ENCODE measurements around the gene MYO1D.

MYO1D gene

DNA sequence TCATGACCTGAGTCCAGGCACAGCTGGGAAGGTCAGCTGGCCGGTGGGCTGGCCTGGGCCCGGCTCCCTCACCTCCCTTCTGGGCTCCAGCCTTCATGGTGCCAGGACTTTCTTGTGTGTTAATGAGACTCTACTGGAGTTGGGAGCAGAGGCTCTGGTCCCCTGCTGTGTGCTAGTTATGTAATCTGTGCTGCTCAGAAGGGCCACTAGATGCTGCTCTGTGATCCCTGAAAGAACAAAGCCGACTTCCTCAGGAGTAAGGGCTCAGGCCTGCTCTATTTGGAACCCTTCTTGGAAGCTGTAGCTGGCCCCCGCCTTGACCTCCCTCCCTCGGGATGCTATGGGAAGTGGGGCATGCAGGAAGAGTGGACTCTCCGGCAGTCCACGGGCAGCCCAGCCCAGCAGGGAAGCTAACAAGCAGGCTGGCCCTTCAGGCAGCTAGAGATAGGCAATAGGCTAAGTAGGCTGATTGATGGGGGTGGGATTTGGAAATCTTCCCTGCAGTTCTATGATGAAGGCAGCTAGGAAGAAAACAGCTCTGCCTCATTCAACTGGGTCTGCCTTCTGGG is 393.4 kb downstream of the MYO1D start:
- H3K4me3 ChIP-seq (ENCODE audit: low read depth, low read length) = no peak overlapping the region
- no peak for DNase-seq (ENCODE audit: low read depth)
- TF ChIP-seq, protein P1, sequence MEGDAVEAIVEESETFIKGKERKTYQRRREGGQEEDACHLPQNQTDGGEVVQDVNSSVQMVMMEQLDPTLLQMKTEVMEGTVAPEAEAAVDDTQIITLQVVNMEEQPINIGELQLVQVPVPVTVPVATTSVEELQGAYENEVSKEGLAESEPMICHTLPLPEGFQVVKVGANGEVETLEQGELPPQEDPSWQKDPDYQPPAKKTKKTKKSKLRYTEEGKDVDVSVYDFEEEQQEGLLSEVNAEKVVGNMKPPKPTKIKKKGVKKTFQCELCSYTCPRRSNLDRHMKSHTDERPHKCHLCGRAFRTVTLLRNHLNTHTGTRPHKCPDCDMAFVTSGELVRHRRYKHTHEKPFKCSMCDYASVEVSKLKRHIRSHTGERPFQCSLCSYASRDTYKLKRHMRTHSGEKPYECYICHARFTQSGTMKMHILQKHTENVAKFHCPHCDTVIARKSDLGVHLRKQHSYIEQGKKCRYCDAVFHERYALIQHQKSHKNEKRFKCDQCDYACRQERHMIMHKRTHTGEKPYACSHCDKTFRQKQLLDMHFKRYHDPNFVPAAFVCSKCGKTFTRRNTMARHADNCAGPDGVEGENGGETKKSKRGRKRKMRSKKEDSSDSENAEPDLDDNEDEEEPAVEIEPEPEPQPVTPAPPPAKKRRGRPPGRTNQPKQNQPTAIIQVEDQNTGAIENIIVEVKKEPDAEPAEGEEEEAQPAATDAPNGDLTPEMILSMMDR (IDR thresholded peaks at IDR 0.05; ENCODE audit: low read depth, low read length, missing control alignments) = peak; percentile 97

DNA sequence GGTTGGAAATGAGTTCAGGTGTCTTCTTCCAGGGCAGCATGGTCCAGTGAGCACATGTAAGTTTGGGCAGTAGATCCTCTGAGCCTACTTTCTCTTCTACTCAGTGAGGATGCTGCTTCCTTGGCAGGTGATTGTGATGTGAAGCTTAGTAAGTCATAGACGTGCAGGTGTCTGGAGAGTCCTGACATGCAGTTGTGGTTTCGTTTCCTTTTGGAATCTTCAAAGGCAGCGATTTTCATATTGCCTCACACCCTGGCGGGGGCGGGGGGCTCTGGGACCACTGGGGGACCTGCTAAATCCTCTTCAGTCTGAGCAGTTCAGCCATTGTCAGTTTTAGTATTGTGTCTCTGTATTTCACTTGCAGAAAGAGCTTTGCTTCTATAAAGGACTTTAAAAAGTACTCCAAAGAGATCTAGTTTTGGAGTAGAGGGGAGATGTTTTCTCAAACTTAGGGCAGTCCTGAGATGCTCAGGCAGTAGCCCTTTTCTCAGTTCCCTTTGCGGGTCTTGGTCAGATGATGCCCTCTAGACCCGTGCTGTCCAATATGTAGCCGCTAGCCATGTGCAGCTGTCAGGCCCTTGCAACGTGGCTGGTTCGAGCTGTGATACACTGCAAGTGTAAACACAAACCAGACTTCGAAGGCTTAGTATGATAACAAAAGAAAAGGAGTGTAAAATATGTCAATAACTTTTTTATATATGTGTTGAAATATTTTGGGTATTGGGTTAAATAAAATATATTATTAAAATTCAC is 394.2 kb downstream of the MYO1D start:
- TF ChIP-seq, protein P1 (IDR thresholded peaks at IDR 0.05; ENCODE audit: low read depth, low read length, missing control alignments) = no peak
- DNase-seq (ENCODE audit: low read depth) = no peak
- H3K4me3 ChIP-seq (ENCODE audit: low read depth, low read length) = no peak overlapping the region

- H3K4me3 ChIP-seq (ENCODE audit: low read depth, low read length) = no peak overlapping the region
- TF ChIP-seq, protein P1 (IDR thresholded peaks at IDR 0.05; ENCODE audit: low read depth, low read length, missing control alignments) = no peak
- no peak for DNase-seq (ENCODE audit: low read depth)
These were observed 395.7 kb downstream of the MYO1D start for GRCh38 chr17:32481193-32481592.

GRCh38 chr17:32479074-32479617 is 397.8 kb downstream of the MYO1D start:
- TF ChIP-seq, protein P1 (IDR thresholded peaks at IDR 0.05; ENCODE audit: low read depth, low read length, missing control alignments) = no peak
- DNase-seq (ENCODE audit: low read depth) = no peak
- no peak overlapping the region for H3K4me3 ChIP-seq (ENCODE audit: low read depth, low read length)

DNA sequence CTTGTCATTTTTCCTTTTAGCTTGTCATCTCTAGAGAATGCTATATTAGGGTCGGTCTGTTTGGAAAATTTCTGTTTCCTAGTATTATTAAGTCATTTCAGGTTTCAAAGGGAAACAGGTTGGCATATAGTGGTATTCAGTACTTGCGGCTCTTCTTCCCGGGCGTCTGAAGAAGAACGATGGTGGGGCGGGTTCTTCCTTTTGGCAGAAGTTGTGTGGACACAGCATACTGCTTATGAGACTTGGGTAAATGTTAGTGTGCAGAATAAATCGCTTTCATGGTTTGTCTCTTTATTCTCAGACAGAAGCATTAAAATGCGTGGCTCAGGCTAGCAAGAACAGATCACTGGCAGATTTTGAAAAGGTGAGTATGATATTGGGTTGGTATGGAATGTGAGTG is 399.7 kb downstream of the MYO1D start:
- TF ChIP-seq, protein P1 (IDR thresholded peaks at IDR 0.05; ENCODE audit: low read depth, low read length, missing control alignments) = no peak
- DNase-seq (ENCODE audit: low read depth) = no peak
- H3K4me3 ChIP-seq (ENCODE audit: low read depth, low read length) = no peak overlapping the region

DNA sequence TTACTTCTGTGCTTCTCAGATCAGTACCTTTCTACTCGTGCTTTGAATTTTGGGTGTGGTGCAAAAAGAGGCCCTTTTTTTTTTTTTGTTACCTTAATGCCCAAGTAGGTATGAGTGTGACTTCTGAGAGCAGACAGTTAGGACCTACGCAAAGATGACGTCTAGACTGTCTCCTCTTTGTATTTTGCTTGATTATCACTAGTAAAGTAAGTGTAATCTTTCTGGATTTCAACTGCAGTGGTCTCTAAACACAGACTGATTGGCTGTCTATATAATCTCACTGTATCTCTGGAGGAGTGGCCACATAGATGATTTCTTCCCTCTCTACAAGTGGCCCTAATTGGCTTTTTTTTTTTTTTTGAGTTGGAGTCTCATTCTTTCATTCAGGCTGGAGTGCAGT is 401.7 kb downstream of the MYO1D start:
- TF ChIP-seq, protein P1 (IDR thresholded peaks at IDR 0.05; ENCODE audit: low read depth, low read length, missing control alignments) = no peak
- no peak for DNase-seq (ENCODE audit: low read depth)

More for the DNA sequence above, 401.7 kb downstream of the MYO1D start:
- H3K4me3 ChIP-seq (ENCODE audit: low read depth, low read length) = no peak overlapping the region

All from GM12864 (cell line).